Adipocyte (in vitro differentiated cells): ENCODE results near the gene FRMD4A.

Experiments used
- DNase-seq: peaks from one replicate; pipeline ENCODE4 v3.0.0-alpha.2; 2015; ENCODE audit warnings: low read depth
- H3K27me3 ChIP-seq: replicated peaks from 2 replicates; pipeline ENCODE4 v1.7.0; 2013; ENCODE audit warnings: mild to moderate bottlenecking, low read length, moderate library complexity; ENCODE audit not compliant: control insufficient read depth, insufficient read depth
- H3K36me3 ChIP-seq: 2 replicates; pipeline ENCODE4 v1.7.0; 2013; ENCODE audit warnings: low read length, mild to moderate bottlenecking, moderate library complexity; ENCODE audit not compliant: control insufficient read depth, insufficient read depth, severe bottlenecking
- H3K4me1 ChIP-seq: 2 replicates; pipeline ENCODE4 v1.7.0; 2013; ENCODE audit warnings: mild to moderate bottlenecking, low read length, moderate library complexity; ENCODE audit not compliant: control insufficient read depth, insufficient read depth
- H3K4me3 ChIP-seq: 2 replicates; pipeline ENCODE4 v1.7.0; 2013; ENCODE audit warnings: mild to moderate bottlenecking, low read length, moderate library complexity
- H3K9ac ChIP-seq: 2 replicates; pipeline ENCODE4 v1.7.0; 2013; ENCODE audit warnings: mild to moderate bottlenecking, low read length, moderate library complexity
- H3K9me3 ChIP-seq: 2 replicates; pipeline ENCODE4 v1.7.0; 2013; ENCODE audit warnings: mild to moderate bottlenecking, low read length, moderate library complexity; ENCODE audit not compliant: control insufficient read depth

Gene FRMD4A

DNA sequence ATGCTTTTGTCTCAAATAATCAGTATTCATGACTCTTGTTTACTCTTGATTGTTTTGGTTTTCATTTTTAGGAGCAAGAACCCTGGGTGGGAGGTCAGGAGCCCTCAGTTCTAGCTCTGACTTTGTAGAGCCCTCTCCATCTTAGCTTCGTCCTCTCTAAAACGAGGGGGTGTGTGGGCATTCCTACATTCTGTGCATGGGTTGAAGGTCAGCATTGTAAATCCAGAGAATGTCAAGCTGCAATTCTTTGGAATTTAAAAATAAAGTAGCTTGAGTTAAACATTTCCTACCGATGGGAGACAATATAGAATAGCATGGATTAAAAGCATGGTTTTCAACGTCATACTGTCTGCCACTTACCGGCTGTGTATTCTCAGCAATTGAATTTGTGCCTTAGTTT, 615.6 kb downstream of the FRMD4A start:
- peak; percentile 9 for DNase-seq

DNA sequence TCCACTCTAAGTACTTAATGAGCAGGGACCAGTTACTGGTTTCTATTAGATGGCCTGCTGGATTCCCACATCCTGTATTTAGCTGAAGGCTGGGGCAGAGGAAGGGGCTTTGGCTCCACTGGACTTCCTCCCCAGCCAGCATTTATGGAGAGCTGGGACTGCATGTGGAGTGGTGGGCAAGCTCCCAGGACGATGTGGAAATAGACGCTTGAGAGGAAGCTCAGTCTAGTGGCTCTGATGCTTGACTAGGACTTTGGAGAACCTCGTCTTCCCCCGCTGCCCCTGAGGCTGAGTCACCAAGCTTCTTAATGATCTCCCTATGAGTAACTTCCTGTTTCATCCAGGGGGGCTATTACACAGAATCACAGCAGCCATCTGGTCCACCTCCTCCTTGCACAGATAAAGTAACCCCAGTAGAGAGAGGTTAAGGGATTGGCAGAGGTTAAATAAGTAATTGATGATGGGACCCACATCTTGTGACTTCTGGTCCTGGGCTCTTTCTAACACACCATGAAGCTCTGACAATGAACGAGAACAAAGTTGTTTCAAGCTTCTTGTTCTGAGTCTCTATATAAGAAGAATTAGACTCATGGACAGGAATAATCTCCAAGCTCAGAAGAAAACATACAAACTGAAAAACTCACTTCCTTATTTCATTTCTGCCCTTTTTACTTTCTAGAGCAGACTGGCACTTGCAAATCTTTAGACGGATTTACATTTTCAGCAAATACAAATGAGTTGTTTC, 617.7 kb downstream of the FRMD4A start:
- Histone ChIP-seq H3K36me3 (no peaks in the 10 kb centered on the region), H3K27me3 (no peaks in the 10 kb centered on the region), H3K9ac (no peak overlapping the region), H3K9me3 (no peaks in the 10 kb centered on the region), H3K4me3 (no peak overlapping the region), H3K4me1 (peaks cover 35% of the 10 kb centered on the region)
- DNase-seq = peak; percentile 84

More for the DNA sequence above, 615.6 kb downstream of the FRMD4A start:
- Histone ChIP-seq H3K4me1 (peaks cover 51% of the 10 kb centered on the region), H3K36me3 (no peaks in the 10 kb centered on the region), H3K9me3 (no peaks in the 10 kb centered on the region), H3K4me3 (no peak overlapping the region), H3K27me3 (no peaks in the 10 kb centered on the region), H3K9ac (no peak overlapping the region)

DNA sequence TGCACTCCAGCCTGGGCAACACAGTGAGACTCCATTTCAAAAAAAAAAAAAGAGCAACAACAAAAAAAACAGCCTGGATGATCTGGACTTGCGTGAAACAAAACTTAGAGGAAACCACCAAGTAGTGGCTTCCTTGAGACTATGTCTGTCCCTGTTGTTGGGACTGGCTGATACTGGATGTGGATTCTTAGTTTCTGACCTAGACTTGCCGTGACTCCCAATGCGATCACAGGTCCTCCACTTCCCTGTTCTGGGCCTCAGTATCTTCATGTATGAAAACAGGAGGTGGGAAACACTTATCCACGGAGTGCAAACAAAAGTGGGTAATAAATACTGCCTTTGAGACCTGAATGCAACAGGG, 618.3 kb downstream of the FRMD4A start:
- no peaks in the 10 kb centered on the region for H3K27me3 ChIP-seq
- no peak for DNase-seq
- H3K4me3 ChIP-seq = no peak overlapping the region
- H3K9ac ChIP-seq = no peak overlapping the region
- H3K9me3 ChIP-seq = no peaks in the 10 kb centered on the region
- no peaks in the 10 kb centered on the region for H3K36me3 ChIP-seq
- peaks cover 35% of the 10 kb centered on the region for H3K4me1 ChIP-seq

DNA sequence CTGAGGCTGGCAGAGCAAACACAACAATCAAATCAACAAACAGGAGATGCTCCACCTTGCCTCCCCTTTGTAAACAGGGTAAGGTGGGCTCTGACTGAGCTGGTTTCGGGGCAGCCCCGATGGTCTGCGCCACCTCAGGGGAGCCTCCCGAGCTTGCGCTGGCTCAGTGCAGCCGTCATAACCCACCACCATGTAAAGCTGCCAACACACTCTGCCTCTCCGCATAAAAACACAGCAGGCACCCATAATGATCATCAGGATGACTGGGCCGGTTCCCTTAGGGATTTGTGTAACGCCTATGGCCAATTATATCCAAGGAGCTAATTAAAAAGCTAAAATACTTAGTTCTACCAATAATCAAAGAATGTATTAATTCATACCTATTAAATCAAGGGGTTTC, 619.4 kb downstream of the FRMD4A start:
- Histone ChIP-seq H3K4me1 (peaks cover 36% of the 10 kb centered on the region), H3K9me3 (no peaks in the 10 kb centered on the region), H3K4me3 (no peak overlapping the region)

DNA sequence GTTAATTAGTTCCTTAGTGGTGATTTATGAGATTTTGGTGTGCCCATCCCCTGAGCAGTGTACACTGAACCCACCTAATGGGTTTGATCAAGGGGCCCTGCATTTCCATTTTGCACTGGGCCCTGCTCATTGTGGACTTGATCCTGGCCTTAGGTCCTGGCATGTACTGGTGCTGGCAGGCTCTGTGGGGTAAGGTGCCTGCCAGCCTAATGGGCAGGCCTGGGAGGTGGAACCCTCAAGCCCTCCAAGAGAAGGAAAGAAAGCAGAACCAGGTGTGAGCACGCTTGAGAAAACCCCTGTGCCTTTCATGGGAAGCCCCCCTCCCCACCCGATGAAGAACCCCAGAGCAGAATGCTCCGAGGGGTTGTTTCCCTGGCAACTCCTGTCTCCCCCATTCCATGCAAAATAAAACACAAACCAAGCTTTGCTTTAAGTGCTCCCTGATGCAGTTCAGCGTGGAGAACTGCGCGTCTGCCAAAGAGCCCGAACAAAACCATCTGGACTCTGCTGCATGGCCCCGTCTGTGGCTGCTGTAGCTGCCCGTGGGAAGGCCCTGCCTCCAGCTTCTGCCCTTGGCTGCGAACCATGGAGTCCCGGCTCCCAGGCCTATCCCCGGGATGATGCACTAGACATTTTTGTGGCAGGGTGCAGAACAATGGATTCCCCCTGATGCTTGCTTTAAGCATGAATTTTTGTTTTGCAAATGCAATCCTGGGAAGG, 620.6 kb downstream of the FRMD4A start:
- no peaks in the 10 kb centered on the region for H3K36me3 ChIP-seq
- H3K27me3 ChIP-seq = no peaks in the 10 kb centered on the region
- peaks cover 30% of the 10 kb centered on the region for H3K4me1 ChIP-seq
- H3K9me3 ChIP-seq = no peaks in the 10 kb centered on the region
- no peak overlapping the region for H3K9ac ChIP-seq
- no peak overlapping the region for H3K4me3 ChIP-seq
- no peak for DNase-seq

More for the DNA sequence above, 619.4 kb downstream of the FRMD4A start:
- no peaks in the 10 kb centered on the region for H3K27me3 ChIP-seq
- H3K9ac ChIP-seq = no peak overlapping the region
- no peak for DNase-seq
- no peaks in the 10 kb centered on the region for H3K36me3 ChIP-seq

DNA sequence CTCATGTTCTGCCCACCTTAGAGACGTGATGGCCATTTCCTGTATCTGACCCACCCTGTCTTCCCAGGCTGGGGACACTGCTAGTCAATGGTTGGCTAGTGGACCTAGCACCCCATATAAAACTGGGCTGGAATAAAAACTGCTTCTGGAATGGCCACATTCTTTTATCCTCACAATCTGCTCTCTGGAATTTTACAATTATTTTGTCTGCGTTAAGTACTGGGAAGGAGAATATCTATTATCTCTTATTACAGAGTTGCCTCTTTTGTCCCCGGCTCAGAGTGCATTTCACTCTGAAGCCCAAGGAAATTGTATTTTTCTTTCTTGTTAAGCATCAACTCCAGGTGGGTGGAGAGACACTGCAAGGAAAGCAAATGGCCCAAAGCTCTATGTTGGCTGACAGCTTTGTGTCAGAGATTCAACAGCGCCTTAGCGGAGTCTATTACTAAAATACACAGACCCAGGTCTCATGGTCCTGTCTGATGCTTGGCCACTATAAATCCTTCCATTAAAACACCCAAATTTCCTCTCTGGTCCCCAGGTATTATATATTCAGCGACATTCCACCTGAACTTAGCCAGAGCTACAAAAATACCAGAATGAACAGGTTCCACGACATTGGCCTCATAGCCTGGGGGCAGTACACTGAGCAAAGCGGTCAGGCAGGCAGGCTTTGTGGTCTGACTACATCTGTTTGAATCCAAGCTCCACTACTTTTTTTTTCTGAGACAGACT, 622.3 kb downstream of the FRMD4A start:
- Histone ChIP-seq H3K4me3 (no peak overlapping the region), H3K4me1 (peaks cover 29% of the 10 kb centered on the region), H3K9me3 (no peaks in the 10 kb centered on the region), H3K9ac (peak overlapping the region; percentile 67), H3K27me3 (no peaks in the 10 kb centered on the region), H3K36me3 (peaks cover 4% of the 10 kb centered on the region)
- DNase-seq = no peak

DNA sequence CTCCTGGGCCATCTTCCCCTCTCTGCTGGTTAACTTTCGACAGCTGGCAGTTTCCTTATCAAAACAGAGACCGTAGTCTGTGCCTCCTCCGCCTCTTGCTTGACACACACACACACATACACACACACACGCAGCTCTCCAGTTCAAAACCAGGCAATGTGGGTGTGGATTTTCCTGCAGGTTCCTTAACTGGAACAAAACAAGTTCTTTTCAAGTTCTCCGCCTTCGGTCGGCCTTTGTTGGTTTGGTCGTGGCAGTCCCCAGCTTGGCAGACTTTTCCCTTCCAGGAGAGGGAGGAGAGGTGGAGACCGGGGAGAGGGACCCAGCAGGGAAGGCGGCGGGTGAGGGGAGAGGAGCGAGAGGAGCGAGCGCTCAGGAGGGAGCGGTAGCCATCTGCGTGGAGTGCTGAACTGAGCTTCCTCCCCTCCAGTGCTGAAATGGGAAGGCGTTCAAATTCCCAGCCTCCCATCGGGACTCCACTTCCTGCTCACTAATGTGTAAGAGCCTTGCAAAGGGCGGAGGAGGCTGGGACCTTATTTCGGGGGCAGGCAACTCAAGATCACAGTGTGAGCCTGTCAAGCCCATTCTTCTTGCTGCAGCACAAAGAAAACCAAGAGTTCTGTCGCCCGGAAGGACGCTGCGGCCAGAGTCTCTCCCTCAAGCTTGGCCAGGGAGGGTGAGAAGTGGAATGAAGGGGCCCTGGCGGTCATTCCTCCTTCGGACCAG, 623.4 kb downstream of the FRMD4A start:
- Histone ChIP-seq H3K9ac (peak overlapping the region; percentile 67), H3K4me1 (peaks cover 18% of the 10 kb centered on the region), H3K36me3 (peaks cover 13% of the 10 kb centered on the region), H3K4me3 (peak overlapping the region; percentile 80), H3K9me3 (no peaks in the 10 kb centered on the region), H3K27me3 (no peaks in the 10 kb centered on the region)
- DNase-seq = peak; percentile 51

DNA sequence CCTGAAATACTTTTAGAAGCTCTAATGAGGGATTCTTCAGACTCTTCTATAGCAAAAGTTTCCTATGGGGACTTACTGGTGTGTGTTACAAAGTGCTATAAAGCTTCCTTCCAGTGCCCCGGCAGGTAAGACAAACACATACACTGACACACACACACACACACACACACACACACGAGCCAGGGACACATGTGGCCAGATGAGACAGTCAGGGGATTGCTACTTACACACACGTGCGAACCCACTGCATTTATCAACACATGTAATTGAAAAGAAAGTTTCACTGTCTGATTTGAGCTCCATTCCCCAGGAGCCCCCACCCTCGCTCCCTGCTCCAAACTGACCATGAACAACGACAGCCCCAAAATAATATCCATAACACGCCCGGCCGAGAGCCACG, 624.1 kb downstream of the FRMD4A start:
- peak overlapping the region; percentile 80 for H3K4me3 ChIP-seq
- DNase-seq = no peak
- H3K9ac ChIP-seq = peak overlapping the region; percentile 67

DNA sequence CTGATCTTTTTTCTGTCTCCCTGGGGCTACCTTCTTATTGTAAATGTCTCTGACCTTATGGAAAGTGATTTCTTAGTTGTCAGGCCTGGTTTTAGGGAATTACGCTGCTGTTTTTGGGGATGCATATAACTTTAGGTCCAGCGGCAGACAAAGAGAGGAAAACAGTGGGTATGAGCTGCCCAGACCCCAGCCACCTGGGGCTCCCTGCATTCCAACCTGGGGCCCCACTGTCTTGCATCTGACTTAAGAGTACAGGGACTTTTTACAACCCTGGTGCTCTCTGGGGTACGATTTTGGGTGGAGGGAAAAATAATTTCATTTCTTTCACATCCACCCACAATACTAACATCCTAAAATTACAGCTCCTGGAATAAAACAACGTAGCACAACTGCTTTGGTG, 624.5 kb downstream of the FRMD4A start:
- no peak for DNase-seq
- H3K4me3 ChIP-seq = no peak overlapping the region
- no peaks in the 10 kb centered on the region for H3K27me3 ChIP-seq
- H3K4me1 ChIP-seq = peaks cover 18% of the 10 kb centered on the region
- H3K9ac ChIP-seq = peak overlapping the region; percentile 67
- H3K9me3 ChIP-seq = no peaks in the 10 kb centered on the region
- H3K36me3 ChIP-seq = peaks cover 23% of the 10 kb centered on the region

More for the DNA sequence above, 624.1 kb downstream of the FRMD4A start:
- peaks cover 18% of the 10 kb centered on the region for H3K36me3 ChIP-seq
- no peaks in the 10 kb centered on the region for H3K9me3 ChIP-seq
- H3K4me1 ChIP-seq = peaks cover 18% of the 10 kb centered on the region
- H3K27me3 ChIP-seq = no peaks in the 10 kb centered on the region

DNA sequence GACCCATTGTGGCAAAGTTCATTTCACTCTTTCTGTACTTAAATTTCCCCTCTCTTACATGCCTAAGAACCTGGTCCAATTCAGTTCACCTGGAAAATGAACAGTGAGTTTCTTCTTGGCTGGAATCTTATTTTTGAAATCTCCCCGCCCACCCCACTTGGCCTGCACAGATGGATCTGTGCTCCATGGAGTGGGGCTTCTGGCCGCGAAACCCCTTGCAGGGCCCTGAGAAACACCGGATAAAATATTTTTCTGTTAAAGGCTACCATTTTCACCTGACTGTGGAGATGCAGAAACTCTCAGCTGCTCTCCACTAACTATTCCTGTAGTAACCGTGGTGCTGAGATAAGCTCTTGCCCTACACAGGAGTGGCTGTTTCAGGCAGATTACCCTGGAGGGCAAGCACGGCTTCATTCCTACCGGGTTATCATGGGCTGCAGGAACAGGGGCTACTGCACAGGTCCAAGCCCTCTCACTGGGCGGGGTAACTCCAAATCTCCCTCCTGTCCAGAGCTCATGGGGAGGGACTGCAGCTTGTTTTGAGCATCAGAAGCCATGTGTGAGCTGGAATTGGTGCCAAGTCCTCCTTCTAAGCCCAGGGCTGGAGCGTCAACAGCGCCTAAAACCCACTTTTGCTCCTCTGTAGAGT, 625.1 kb downstream of the FRMD4A start:
- H3K9me3 ChIP-seq = no peaks in the 10 kb centered on the region
- no peak for DNase-seq
- no peak overlapping the region for H3K4me3 ChIP-seq
- H3K27me3 ChIP-seq = no peaks in the 10 kb centered on the region
- H3K9ac ChIP-seq = no peak overlapping the region
- peaks cover 28% of the 10 kb centered on the region for H3K36me3 ChIP-seq
- peaks cover 18% of the 10 kb centered on the region for H3K4me1 ChIP-seq
